ENCODE results near the gene SBNO2. TPM values are rescaled to one million over a fixed set of nuclear protein-coding genes. Genes with fewer than 3 reads are reported as not detected.
A peak's percentile ranks its signal among the peaks of the same experiment; 100 is the strongest.

The SBNO2 gene
- total and polyA plus RNA-seq, 9 of the 15 experiments (the other 6 are each of a cell fraction or from before 2014, with no cell fraction given) = 0.01 to 46.2 (median 6.7) TPM

DNA sequence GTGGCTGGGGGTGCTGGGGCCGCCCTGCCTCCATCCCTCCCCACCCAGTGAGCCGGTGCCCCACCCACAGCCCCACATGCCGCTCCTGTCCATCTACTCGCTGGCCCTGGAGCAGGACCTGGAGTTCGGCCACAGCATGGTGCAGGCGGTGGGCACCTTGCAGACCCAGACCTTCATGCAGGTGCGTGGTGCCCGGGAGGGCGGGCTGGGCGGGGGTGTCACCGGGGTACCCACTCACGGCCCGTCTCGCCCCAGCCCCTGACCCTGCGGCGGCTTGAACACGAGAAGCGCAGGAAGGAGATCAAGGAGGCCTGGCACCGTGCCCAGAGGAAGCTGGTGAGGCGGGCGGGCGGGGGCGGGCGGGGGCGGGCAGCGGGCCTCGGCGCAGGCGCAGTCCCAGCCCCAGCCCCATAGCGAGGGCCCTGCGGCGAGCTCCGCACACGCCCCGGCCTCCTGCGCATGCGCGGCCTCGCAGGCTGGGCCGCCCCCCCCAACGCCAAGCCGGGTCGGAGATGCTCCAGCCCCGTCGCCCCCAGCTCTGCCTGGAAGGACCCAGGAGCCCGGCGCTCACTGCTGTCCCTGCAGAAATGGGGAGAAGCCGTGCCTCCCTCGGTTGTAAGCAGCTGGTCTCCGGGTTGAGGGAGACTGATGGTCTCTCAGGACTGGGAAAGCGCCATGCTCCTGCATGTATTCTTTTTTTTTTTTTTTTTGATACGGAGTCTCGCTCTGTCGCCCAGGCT is 99.4 kb downstream of the SBNO2 start (continued):
- TF ChIP-seq SREBF1 (IDR thresholded peaks at IDR 0.05; ENCODE audit: borderline replicate concordance, low read depth, low read length) (no peak), STAT5A (IDR thresholded peaks at IDR 0.05; ENCODE audit: borderline replicate concordance, low read length) (no peak), MCM2 (IDR thresholded peaks at IDR 0.05; ENCODE audit: low read depth) (no peak), COPS2 (conservative IDR thresholded peaks at IDR 0.05) (no peak), ZNF384 (IDR thresholded peaks at IDR 0.05; ENCODE audit: low read depth, low read length) (peak; percentile 83)
- TF ChIP-seq, protein P1, sequence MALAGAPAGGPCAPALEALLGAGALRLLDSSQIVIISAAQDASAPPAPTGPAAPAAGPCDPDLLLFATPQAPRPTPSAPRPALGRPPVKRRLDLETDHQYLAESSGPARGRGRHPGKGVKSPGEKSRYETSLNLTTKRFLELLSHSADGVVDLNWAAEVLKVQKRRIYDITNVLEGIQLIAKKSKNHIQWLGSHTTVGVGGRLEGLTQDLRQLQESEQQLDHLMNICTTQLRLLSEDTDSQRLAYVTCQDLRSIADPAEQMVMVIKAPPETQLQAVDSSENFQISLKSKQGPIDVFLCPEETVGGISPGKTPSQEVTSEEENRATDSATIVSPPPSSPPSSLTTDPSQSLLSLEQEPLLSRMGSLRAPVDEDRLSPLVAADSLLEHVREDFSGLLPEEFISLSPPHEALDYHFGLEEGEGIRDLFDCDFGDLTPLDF (CRISPR knock-in tag; IDR thresholded peaks at IDR 0.05) = no peak
- TF ChIP-seq, protein P2, sequence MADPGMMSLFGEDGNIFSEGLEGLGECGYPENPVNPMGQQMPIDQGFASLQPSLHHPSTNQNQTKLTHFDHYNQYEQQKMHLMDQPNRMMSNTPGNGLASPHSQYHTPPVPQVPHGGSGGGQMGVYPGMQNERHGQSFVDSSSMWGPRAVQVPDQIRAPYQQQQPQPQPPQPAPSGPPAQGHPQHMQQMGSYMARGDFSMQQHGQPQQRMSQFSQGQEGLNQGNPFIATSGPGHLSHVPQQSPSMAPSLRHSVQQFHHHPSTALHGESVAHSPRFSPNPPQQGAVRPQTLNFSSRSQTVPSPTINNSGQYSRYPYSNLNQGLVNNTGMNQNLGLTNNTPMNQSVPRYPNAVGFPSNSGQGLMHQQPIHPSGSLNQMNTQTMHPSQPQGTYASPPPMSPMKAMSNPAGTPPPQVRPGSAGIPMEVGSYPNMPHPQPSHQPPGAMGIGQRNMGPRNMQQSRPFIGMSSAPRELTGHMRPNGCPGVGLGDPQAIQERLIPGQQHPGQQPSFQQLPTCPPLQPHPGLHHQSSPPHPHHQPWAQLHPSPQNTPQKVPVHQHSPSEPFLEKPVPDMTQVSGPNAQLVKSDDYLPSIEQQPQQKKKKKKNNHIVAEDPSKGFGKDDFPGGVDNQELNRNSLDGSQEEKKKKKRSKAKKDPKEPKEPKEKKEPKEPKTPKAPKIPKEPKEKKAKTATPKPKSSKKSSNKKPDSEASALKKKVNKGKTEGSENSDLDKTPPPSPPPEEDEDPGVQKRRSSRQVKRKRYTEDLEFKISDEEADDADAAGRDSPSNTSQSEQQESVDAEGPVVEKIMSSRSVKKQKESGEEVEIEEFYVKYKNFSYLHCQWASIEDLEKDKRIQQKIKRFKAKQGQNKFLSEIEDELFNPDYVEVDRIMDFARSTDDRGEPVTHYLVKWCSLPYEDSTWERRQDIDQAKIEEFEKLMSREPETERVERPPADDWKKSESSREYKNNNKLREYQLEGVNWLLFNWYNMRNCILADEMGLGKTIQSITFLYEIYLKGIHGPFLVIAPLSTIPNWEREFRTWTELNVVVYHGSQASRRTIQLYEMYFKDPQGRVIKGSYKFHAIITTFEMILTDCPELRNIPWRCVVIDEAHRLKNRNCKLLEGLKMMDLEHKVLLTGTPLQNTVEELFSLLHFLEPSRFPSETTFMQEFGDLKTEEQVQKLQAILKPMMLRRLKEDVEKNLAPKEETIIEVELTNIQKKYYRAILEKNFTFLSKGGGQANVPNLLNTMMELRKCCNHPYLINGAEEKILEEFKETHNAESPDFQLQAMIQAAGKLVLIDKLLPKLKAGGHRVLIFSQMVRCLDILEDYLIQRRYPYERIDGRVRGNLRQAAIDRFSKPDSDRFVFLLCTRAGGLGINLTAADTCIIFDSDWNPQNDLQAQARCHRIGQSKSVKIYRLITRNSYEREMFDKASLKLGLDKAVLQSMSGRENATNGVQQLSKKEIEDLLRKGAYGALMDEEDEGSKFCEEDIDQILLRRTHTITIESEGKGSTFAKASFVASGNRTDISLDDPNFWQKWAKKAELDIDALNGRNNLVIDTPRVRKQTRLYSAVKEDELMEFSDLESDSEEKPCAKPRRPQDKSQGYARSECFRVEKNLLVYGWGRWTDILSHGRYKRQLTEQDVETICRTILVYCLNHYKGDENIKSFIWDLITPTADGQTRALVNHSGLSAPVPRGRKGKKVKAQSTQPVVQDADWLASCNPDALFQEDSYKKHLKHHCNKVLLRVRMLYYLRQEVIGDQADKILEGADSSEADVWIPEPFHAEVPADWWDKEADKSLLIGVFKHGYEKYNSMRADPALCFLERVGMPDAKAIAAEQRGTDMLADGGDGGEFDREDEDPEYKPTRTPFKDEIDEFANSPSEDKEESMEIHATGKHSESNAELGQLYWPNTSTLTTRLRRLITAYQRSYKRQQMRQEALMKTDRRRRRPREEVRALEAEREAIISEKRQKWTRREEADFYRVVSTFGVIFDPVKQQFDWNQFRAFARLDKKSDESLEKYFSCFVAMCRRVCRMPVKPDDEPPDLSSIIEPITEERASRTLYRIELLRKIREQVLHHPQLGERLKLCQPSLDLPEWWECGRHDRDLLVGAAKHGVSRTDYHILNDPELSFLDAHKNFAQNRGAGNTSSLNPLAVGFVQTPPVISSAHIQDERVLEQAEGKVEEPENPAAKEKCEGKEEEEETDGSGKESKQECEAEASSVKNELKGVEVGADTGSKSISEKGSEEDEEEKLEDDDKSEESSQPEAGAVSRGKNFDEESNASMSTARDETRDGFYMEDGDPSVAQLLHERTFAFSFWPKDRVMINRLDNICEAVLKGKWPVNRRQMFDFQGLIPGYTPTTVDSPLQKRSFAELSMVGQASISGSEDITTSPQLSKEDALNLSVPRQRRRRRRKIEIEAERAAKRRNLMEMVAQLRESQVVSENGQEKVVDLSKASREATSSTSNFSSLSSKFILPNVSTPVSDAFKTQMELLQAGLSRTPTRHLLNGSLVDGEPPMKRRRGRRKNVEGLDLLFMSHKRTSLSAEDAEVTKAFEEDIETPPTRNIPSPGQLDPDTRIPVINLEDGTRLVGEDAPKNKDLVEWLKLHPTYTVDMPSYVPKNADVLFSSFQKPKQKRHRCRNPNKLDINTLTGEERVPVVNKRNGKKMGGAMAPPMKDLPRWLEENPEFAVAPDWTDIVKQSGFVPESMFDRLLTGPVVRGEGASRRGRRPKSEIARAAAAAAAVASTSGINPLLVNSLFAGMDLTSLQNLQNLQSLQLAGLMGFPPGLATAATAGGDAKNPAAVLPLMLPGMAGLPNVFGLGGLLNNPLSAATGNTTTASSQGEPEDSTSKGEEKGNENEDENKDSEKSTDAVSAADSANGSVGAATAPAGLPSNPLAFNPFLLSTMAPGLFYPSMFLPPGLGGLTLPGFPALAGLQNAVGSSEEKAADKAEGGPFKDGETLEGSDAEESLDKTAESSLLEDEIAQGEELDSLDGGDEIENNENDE (IDR thresholded peaks at IDR 0.05; ENCODE audit: low read depth, low read length) = no peak
- TF ChIP-seq, protein P3, sequence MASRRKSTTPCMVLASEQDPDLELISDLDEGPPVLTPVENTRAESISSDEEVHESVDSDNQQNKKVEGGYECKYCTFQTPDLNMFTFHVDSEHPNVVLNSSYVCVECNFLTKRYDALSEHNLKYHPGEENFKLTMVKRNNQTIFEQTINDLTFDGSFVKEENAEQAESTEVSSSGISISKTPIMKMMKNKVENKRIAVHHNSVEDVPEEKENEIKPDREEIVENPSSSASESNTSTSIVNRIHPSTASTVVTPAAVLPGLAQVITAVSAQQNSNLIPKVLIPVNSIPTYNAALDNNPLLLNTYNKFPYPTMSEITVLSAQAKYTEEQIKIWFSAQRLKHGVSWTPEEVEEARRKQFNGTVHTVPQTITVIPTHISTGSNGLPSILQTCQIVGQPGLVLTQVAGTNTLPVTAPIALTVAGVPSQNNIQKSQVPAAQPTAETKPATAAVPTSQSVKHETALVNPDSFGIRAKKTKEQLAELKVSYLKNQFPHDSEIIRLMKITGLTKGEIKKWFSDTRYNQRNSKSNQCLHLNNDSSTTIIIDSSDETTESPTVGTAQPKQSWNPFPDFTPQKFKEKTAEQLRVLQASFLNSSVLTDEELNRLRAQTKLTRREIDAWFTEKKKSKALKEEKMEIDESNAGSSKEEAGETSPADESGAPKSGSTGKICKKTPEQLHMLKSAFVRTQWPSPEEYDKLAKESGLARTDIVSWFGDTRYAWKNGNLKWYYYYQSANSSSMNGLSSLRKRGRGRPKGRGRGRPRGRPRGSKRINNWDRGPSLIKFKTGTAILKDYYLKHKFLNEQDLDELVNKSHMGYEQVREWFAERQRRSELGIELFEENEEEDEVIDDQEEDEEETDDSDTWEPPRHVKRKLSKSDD (conservative IDR thresholded peaks at IDR 0.05; ENCODE audit: low read length) = no peak
- TF ChIP-seq, protein P4, sequence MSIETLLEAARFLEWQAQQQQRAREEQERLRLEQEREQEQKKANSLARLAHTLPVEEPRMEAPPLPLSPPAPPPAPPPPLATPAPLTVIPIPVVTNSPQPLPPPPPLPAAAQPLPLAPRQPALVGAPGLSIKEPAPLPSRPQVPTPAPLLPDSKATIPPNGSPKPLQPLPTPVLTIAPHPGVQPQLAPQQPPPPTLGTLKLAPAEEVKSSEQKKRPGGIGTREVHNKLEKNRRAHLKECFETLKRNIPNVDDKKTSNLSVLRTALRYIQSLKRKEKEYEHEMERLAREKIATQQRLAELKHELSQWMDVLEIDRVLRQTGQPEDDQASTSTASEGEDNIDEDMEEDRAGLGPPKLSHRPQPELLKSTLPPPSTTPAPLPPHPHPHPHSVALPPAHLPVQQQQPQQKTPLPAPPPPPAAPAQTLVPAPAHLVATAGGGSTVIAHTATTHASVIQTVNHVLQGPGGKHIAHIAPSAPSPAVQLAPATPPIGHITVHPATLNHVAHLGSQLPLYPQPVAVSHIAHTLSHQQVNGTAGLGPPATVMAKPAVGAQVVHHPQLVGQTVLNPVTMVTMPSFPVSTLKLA (conservative IDR thresholded peaks at IDR 0.05) = 0 out of 4 replicates have a peak, but pooled peaks of 1 of the 2 experiments have one; percentile 36
